ENCODE results near the gene PARD6G.
"Not testable (repeated sequence)": the region's sequence is repeated elsewhere in the genome, so short reads cannot be mapped to it uniquely, and the experiment has no call there.

Gene PARD6G

GRCh38 chr18:80175451-80176204 lies 71.7 kb downstream of the PARD6G start:
- in situ Hi-C loops (cut with MboI; ENCODE audit: low sequenced_read_pairs), result no loop called here

- in situ Hi-C loops (cut with MboI; ENCODE audit: low sequenced_read_pairs), result no loop called here
Measured at GRCh38 chr18:80173060-80173459, 74.3 kb downstream of the PARD6G start.

- in situ Hi-C loops (cut with MboI; ENCODE audit: low sequenced_read_pairs), result no loop called here
Measured at GRCh38 chr18:80172056-80172455, 75.3 kb downstream of the PARD6G start.

- in situ Hi-C loops (cut with MboI; ENCODE audit: low sequenced_read_pairs), result no loop called here
Measured at GRCh38 chr18:80171054-80171872, 76.1 kb downstream of the PARD6G start.

- in situ Hi-C loops (cut with MboI; ENCODE audit: low sequenced_read_pairs), result no loop called here
Measured at GRCh38 chr18:80170395-80171053, 76.8 kb downstream of the PARD6G start.

- in situ Hi-C loops (cut with MboI; ENCODE audit: low sequenced_read_pairs), result no loop called here
Measured at GRCh38 chr18:80169607-80170006, 77.7 kb downstream of the PARD6G start.

- in situ Hi-C loops (cut with MboI; ENCODE audit: low sequenced_read_pairs), result no loop called here
Measured at GRCh38 chr18:80168982-80169381, 78.3 kb downstream of the PARD6G start.

- in situ Hi-C loops (cut with MboI; ENCODE audit: low sequenced_read_pairs), result no loop called here
Measured at GRCh38 chr18:80168346-80168745, 79.0 kb downstream of the PARD6G start.

GRCh38 chr18:80167931-80168330 lies 79.4 kb downstream of the PARD6G start:
- in situ Hi-C loops (cut with MboI; ENCODE audit: low sequenced_read_pairs), result no loop called here

GRCh38 chr18:80167331-80167730 lies 80.0 kb downstream of the PARD6G start:
- in situ Hi-C loops (cut with MboI; ENCODE audit: low sequenced_read_pairs), result no loop called here

GRCh38 chr18:80166725-80167124 lies 80.6 kb downstream of the PARD6G start:
- in situ Hi-C loops (cut with MboI; ENCODE audit: low sequenced_read_pairs), result no loop called here

- in situ Hi-C loops (cut with MboI; ENCODE audit: low sequenced_read_pairs), result no loop called here
Measured at GRCh38 chr18:80166240-80166639, 81.1 kb downstream of the PARD6G start.

GRCh38 chr18:80164727-80165355 lies 82.5 kb downstream of the PARD6G start:
- in situ Hi-C loops (cut with MboI; ENCODE audit: low sequenced_read_pairs), result not testable (repeated sequence)

- in situ Hi-C loops (cut with MboI; ENCODE audit: low sequenced_read_pairs), result no loop called here
Measured at GRCh38 chr18:80163183-80163582, 84.1 kb downstream of the PARD6G start.

- in situ Hi-C loops (cut with MboI; ENCODE audit: low sequenced_read_pairs), result no loop called here
Measured at GRCh38 chr18:80161781-80162417, 85.4 kb downstream of the PARD6G start.

GRCh38 chr18:80159713-80160636 lies 87.3 kb downstream of the PARD6G start:
- in situ Hi-C loops (cut with MboI; ENCODE audit: low sequenced_read_pairs), result no loop called here

- in situ Hi-C loops (cut with MboI; ENCODE audit: low sequenced_read_pairs), result no loop called here
Measured at GRCh38 chr18:80158365-80158764, 88.9 kb downstream of the PARD6G start.

GRCh38 chr18:80157708-80158343 lies 89.5 kb downstream of the PARD6G start:
- in situ Hi-C loops (cut with MboI; ENCODE audit: low sequenced_read_pairs), result no loop called here

GRCh38 chr18:80154293-80154692 lies 93.0 kb downstream of the PARD6G start:
- in situ Hi-C loops (cut with MboI; ENCODE audit: low sequenced_read_pairs), result no loop called here
